Sigmoid colon (tissue), 7 donors: ENCODE results near the gene HDAC7. TPM values are rescaled to one million over a fixed set of nuclear protein-coding genes. Genes with fewer than 3 reads are reported as not detected.
A peak's percentile ranks its signal among the peaks of the same experiment; 100 is the strongest.

ENCODE experiments used
- DNase-seq: peaks from one replicate; pipeline ENCODE4 v3.0.0-alpha.2; 2019
- H3K27ac ChIP-seq, 4 donors: fragments of 200-600 bp; sonication (generic); one replicate each; pipeline ENCODE4 v1.5.1; 2016 to 2019; ENCODE audit warnings: mild to moderate bottlenecking in 1 of 4
- H3K27me3 ChIP-seq, 3 donors: fragments of 200-600 bp; sonication (generic); one replicate each; pipeline ENCODE4 v1.5.1; 2019; ENCODE audit warnings: mild to moderate bottlenecking in 1 of 3
- H3K36me3 ChIP-seq, 4 donors: fragments of 200-600 bp; sonication (generic); one replicate each; pipeline ENCODE4 v1.5.1; 2016 to 2019
- H3K4me1 ChIP-seq, 4 donors: fragments of 200-600 bp; sonication (generic); one replicate each; pipeline ENCODE4 v1.5.1; 2017 to 2019
- H3K4me3 ChIP-seq, 4 donors: fragments of 200-600 bp; sonication (generic); one replicate each; pipeline ENCODE4 v1.5.1; 2017 to 2019; ENCODE audit warnings: mild to moderate bottlenecking in 2 of 4, moderate library complexity in 1 of 4
- H3K9me3 ChIP-seq, 4 donors: fragments of 200-600 bp in 3 of 4; sonication (generic) in 3 of 4; one replicate each; pipeline versions ENCODE4 v1.5.1 to v1.6.1; 2013 to 2019
- EP300 ChIP-seq, 4 donors: sonication (generic); formaldehyde crosslinking; IDR thresholded peaks; one replicate each; pipeline ENCODE4 v1.6.1; 2017; ENCODE audit warnings: antibody characterized with exemption in 4 of 4
- POLR2A ChIP-seq, 2 donors: fragments of 450-650 bp; IDR thresholded peaks; one replicate each; pipeline ENCODE4 v1.6.1; 2016; ENCODE audit warnings: antibody characterized with exemption in 2 of 2, mild to moderate bottlenecking in 2 of 2, moderate library complexity in 2 of 2
- POLR2AphosphoS5 ChIP-seq, 4 donors: sonication (generic); formaldehyde crosslinking; IDR thresholded peaks; one replicate each; pipeline ENCODE4 v1.6.1; 2017; ENCODE audit warnings: antibody characterized with exemption in 4 of 4
- WGBS, 2 donors: extraction: QIAGEN DNeasy Blood & Tissue Kit; methylation state at CpG; one replicate each; pipeline ENCODE4 v1.1.7; 2013; 5-methylcytosine and 5-hydroxymethylcytosine counted together
- intact Hi-C: fragments of 100-400 bp; cut with DNase I; formaldehyde crosslinking; loops from one replicate; pipeline ENCODE4 v1.15.1; 2023
- polyA plus RNA-seq, 3 donors: library from polyadenylated mRNA; stranded (reverse); fragments of 200-250 nt; gene quantifications; one replicate each; pipeline ENCODE4 v1.2.3, GENCODE V29; 2013
- total RNA-seq, 4 donors: library from RNA; depleted of rRNA; stranded (reverse); fragments of >200 nt; gene quantifications; one replicate each; pipeline ENCODE4 v1.1.0, GENCODE V29; 2016
- TF ChIP-seq, protein P1 (sequence below), 4 experiments: fragments of 450-650 bp in 3 of 4; fragments of 200-600 bp in 1 of 4; IDR thresholded peaks; one replicate each; pipeline ENCODE4 v1.5.1; 2016 to 2019; ENCODE audit warnings: antibody characterized with exemption in 4 of 4, mild to moderate bottlenecking in 3 of 4, moderate library complexity in 2 of 4
- donor health status: healthy with polysubstance abuse.
- donor health status: Bipolar disorder and iron deficiency.
- donor health status: healthy.

The HDAC7 gene
- total and polyA plus RNA-seq, 7 donors, result 6.5 to 79.2 (median 45.3) TPM

DNA sequence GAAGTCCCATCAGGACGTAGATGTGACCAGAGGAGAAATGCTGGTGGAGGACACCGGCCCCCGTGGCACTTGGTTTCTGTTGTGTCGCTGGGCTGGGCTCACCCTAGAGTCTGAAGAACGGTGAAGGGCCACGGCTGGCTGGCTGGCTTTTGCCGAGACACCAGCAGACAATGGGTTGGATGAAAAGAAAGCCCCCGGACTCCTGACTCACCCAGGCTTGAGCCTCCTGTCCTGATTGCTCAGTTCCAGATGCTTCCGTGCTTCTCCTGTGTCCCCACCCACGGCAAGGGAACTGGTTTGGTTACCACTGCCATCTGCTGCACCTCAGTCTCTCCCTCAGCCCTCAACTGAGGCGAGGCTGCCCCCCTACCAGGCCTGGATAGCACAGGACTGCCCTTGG is 84.1 kb downstream of the HDAC7 start:
- H3K27ac ChIP-seq, result peak overlapping the region; percentile 78 to 83 (median 82)
- H3K4me3 ChIP-seq, result no peak overlapping the region
- no peaks in the 10 kb centered on the region for H3K36me3 ChIP-seq
- WGBS, 2 donors, result 84 to 90% methylated on average over 11 of the region's 11 CpGs
- no peaks in the 10 kb centered on the region for H3K9me3 ChIP-seq
- no peaks in the 10 kb centered on the region for H3K27me3 ChIP-seq
- intact Hi-C loops, result loop anchor here (2.0 kb wide), 2 partner anchors 17 to 103 kb away; no protein-coding TSS in a partner anchor
- peaks cover 0 to 42% (median 39%) of the 10 kb centered on the region in 4 donors for H3K4me1 ChIP-seq
- no peak for TF ChIP-seq POLR2A (IDR thresholded peaks at IDR 0.05)
- TF ChIP-seq EP300 (IDR thresholded peaks at IDR 0.05), result no peak
- no peak for TF ChIP-seq POLR2AphosphoS5 (IDR thresholded peaks at IDR 0.05)
- TF ChIP-seq, protein P1, sequence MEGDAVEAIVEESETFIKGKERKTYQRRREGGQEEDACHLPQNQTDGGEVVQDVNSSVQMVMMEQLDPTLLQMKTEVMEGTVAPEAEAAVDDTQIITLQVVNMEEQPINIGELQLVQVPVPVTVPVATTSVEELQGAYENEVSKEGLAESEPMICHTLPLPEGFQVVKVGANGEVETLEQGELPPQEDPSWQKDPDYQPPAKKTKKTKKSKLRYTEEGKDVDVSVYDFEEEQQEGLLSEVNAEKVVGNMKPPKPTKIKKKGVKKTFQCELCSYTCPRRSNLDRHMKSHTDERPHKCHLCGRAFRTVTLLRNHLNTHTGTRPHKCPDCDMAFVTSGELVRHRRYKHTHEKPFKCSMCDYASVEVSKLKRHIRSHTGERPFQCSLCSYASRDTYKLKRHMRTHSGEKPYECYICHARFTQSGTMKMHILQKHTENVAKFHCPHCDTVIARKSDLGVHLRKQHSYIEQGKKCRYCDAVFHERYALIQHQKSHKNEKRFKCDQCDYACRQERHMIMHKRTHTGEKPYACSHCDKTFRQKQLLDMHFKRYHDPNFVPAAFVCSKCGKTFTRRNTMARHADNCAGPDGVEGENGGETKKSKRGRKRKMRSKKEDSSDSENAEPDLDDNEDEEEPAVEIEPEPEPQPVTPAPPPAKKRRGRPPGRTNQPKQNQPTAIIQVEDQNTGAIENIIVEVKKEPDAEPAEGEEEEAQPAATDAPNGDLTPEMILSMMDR (IDR thresholded peaks at IDR 0.05), result no peak
- no peak for DNase-seq

DNA sequence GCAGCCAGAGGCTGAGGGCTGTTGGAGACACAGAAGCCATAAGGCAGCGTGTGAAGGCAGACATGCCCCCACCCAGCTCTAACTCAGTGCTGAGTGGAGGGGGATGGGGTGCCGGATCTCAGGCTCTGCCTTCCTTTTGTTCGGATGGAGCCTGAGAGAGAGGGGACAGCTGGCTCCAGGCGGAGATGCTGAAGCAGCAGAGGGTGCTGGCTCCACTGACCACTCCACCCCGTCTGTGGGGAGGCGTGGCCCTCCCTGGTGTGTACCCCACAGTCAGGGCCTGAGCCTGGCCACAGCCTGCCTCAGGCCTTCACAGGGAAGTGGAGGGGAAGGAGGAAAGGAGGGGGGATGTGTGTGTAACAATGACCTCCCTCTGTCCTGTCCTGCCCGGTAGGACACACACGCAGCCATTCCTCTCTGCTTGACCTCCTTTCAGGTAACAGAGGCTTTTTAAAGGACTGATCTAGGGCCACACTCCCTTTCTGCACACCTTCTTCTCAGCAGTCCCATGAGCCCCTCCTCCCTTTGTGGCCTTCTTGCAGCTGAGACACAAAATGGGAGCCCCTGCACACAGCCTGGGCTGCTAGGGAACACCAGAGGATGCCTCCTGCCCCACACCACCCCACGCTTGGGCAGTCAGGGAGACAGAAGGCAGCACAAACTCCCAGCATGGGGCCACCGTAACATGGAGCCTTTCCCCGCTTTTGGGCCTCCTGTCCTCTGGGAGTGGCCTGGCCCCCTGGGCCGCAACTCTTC is 84.8 kb downstream of the HDAC7 start:
- Histone ChIP-seq H3K36me3 (no peaks in the 10 kb centered on the region), H3K4me1 (peaks cover 0 to 42% (median 39%) of the 10 kb centered on the region in 4 donors), H3K4me3 (no peak overlapping the region), H3K9me3 (no peaks in the 10 kb centered on the region), H3K27me3 (no peaks in the 10 kb centered on the region), H3K27ac (peak overlapping the region; percentile 78 to 83 (median 82))
- intact Hi-C loops, result no loop called here
- TF ChIP-seq, protein P1 (IDR thresholded peaks at IDR 0.05), result no peak
- TF ChIP-seq EP300 (IDR thresholded peaks at IDR 0.05), result no peak
- no peak for TF ChIP-seq POLR2A (IDR thresholded peaks at IDR 0.05)
- TF ChIP-seq POLR2AphosphoS5 (IDR thresholded peaks at IDR 0.05), result no peak
- no peak for DNase-seq
- WGBS, 2 donors, result 84 to 87% methylated on average over 12 of the region's 12 CpGs

DNA sequence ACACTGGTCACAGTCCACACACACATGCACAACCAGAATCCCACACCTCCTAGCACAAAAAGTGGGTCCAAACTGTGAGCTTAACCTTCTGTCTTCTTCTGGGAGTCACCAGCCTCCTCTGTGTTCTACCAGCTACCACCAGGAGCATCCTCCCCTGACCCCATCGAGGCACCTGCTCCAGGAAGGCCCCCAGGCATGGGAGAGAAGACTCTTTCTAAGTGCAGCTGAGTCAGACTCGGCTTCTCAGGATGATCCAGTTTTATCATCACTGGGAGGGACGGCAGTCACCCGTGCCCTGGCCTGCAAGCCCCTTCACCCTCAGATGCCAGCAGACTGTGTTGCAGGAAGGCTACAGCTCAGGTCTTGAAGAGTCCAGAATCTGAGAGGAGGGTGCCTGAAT is 86.6 kb downstream of the HDAC7 start:
- no peak overlapping the region for H3K4me3 ChIP-seq
- TF ChIP-seq POLR2A (IDR thresholded peaks at IDR 0.05), result no peak
- TF ChIP-seq POLR2AphosphoS5 (IDR thresholded peaks at IDR 0.05), result no peak
- TF ChIP-seq, protein P1 (IDR thresholded peaks at IDR 0.05), result no peak
- no peak for TF ChIP-seq EP300 (IDR thresholded peaks at IDR 0.05)
- H3K36me3 ChIP-seq, result no peaks in the 10 kb centered on the region
- WGBS, 2 donors, result 91% methylated on average over 4 of the region's 4 CpGs
- no peak overlapping the region for H3K27ac ChIP-seq
- no peaks in the 10 kb centered on the region for H3K27me3 ChIP-seq
- no peak for DNase-seq
- no peaks in the 10 kb centered on the region for H3K9me3 ChIP-seq
- intact Hi-C loops, result no loop called here
- H3K4me1 ChIP-seq, result peaks cover 0 to 38% (median 37%) of the 10 kb centered on the region in 4 donors

Other genes starting within 250 kb of the HDAC7 start
- gene RPAP3, start 113.9 kb downstream of the HDAC7 start, total RNA-seq, result 10 to 100 TPM; 21.0 to 29.3 (median 25.6) TPM
- 10 to 100 TPM in 2 of 3 donors, 1 to 10 TPM in 1; 6.7 to 14.5 (median 10.2) TPM for gene RPAP3, start 113.9 kb downstream of the HDAC7 start, polyA plus RNA-seq
- 1 to 10 TPM in 1 of 4 donors, under 1 TPM in 2, not detected in 1; 0.36 to 1.6 (median 0.49) TPM for gene ENDOU, start 94.4 kb downstream of the HDAC7 start, total RNA-seq
- gene ENDOU, start 94.4 kb downstream of the HDAC7 start, polyA plus RNA-seq, result under 1 TPM in 1 of 3 donors, not detected in 2; 0.25 TPM
- 10 to 100 TPM; 13.8 to 36.8 (median 14.6) TPM for gene RAPGEF3, start 61.0 kb downstream of the HDAC7 start, total RNA-seq
- 10 to 100 TPM in 1 of 3 donors, 1 to 10 TPM in 2; 3.9 to 16.2 (median 4.2) TPM for gene RAPGEF3, start 61.0 kb downstream of the HDAC7 start, polyA plus RNA-seq
- 10 to 100 TPM; 30.3 to 46.6 (median 32.2) TPM for gene SLC48A1, start 46.7 kb downstream of the HDAC7 start, total RNA-seq
- gene SLC48A1, start 46.7 kb downstream of the HDAC7 start, polyA plus RNA-seq, result 10 to 100 TPM in 2 of 3 donors, 1 to 10 TPM in 1; 6.9 to 14.2 (median 12.0) TPM
- gene VDR, start 85.1 kb upstream of the HDAC7 start, total RNA-seq, result 1 to 10 TPM in 3 of 4 donors, under 1 TPM in 1; 0.71 to 2.5 (median 1.5) TPM
- gene VDR, start 85.1 kb upstream of the HDAC7 start, polyA plus RNA-seq, result 10 to 100 TPM; 36.0 to 69.1 (median 60.5) TPM
- gene TMEM106C, start 143.7 kb upstream of the HDAC7 start, total RNA-seq, result 100 to 1,000 TPM in 2 of 4 donors, 10 to 100 TPM in 2; 46.2 to 122 (median 92.2) TPM
- gene TMEM106C, start 143.7 kb upstream of the HDAC7 start, polyA plus RNA-seq, result 100 to 1,000 TPM; 145 to 199 (median 169) TPM
- gene COL2A1, start 184.6 kb upstream of the HDAC7 start, total RNA-seq, result not detected
- gene COL2A1, start 184.6 kb upstream of the HDAC7 start, polyA plus RNA-seq, result under 1 TPM in 2 of 3 donors, not detected in 1; 0.17 to 0.60 TPM